H1 (cell line): ENCODE data around the gene COL11A1. TPM values are rescaled to one million over a fixed set of nuclear protein-coding genes. Genes with fewer than 3 reads are reported as not detected.

ENCODE experiments used
- CTCF ChIA-PET: fragments of 300-600 bp; sonication (Branson Sonifier 250); formaldehyde crosslinking; loops from one replicate; lab custom pipeline; 2021; ENCODE audit not compliant: partially characterized antibody; lab: Charles Lee
- POLR2A ChIA-PET: fragments of 300-600 bp; sonication (Branson Sonifier 250); formaldehyde crosslinking; loops from one replicate; lab custom pipeline; 2021; ENCODE audit warnings: inconsistent platforms; ENCODE audit not compliant: partially characterized antibody; lab: Charles Lee
- DNase-seq, 2 experiments: peaks; one replicate each; pipeline versions ENCODE4 v3.0.0 to v3.0.0-alpha.2; 2010 to 2022; ENCODE audit warnings: low spot score in 2 of 2, low read depth in 1 of 2, mixed read lengths in 1 of 2
- FAIRE-seq: peaks from 2 replicates; lab custom pipeline; 2011; peaks lifted over from hg19 to GRCh38; lab: Jason Lieb, UNC
- H2AFZ ChIP-seq: 2 replicates; pipeline ENCODE4 v1.8.1; 2012; ENCODE audit warnings: low read length, inconsistent platforms
- H2AK5ac ChIP-seq: 2 replicates; pipeline ENCODE4 v1.6.1; 2013; ENCODE audit warnings: low read depth, low read length
- H2BK120ac ChIP-seq: replicated peaks from 2 replicates; pipeline ENCODE3; 2013; ENCODE audit warnings: low read depth, low read length, inconsistent platforms
- H2BK12ac ChIP-seq: 2 replicates; pipeline ENCODE4 v1.6.1; 2013; ENCODE audit warnings: low read depth, low read length
- H2BK15ac ChIP-seq: 2 replicates; pipeline ENCODE4 v1.6.1; 2013; ENCODE audit warnings: low read length
- H2BK20ac ChIP-seq: 2 replicates; pipeline ENCODE4 v1.6.1; 2013; ENCODE audit warnings: low read length
- H2BK5ac ChIP-seq: 2 replicates; pipeline ENCODE4 v1.6.1; 2013; ENCODE audit warnings: low read depth, low read length
- H3K14ac ChIP-seq: 2 replicates; pipeline ENCODE4 v1.6.1; 2013; ENCODE audit warnings: inconsistent platforms; ENCODE audit not compliant: insufficient read length
- H3K18ac ChIP-seq: 2 replicates; pipeline ENCODE4 v1.6.1; 2013; ENCODE audit warnings: low read length; ENCODE audit errors: extremely low read depth
- H3K23ac ChIP-seq: 2 replicates; pipeline ENCODE4 v1.6.1; 2013; ENCODE audit warnings: inconsistent platforms; ENCODE audit not compliant: insufficient read length
- H3K23me2 ChIP-seq: 2 replicates; pipeline ENCODE4 v1.6.1; 2013; ENCODE audit warnings: low read depth, low read length
- H3K27ac ChIP-seq: 2 replicates; pipeline ENCODE4 v1.6.1; 2011; ENCODE audit warnings: low read depth, low read length, inconsistent platforms
- H3K27me3 ChIP-seq, 4 experiments: replicated peaks in 1 of 4; 1 replicate in 1 of 4; 2 replicates in 3 of 4; pipeline versions ENCODE4 v1.6.1 to v1.8.1; 2011 to 2013; ENCODE audit warnings: low read length in 3 of 4, mild to moderate bottlenecking in 3 of 4, inconsistent platforms in 2 of 4, mixed read lengths in 2 of 4, moderate library complexity in 1 of 4; ENCODE audit not compliant: control insufficient read depth in 3 of 4, insufficient read depth in 3 of 4; ENCODE audit errors: extremely low read depth in 1 of 4
- H3K36me3 ChIP-seq, 4 experiments: 2 replicates each; pipeline versions ENCODE4 v1.6.1 to v1.8.1; 2011 to 2013; ENCODE audit warnings: mild to moderate bottlenecking in 4 of 4, low read length in 3 of 4, moderate library complexity in 2 of 4, control low read depth in 1 of 4, inconsistent platforms in 1 of 4; ENCODE audit not compliant: insufficient read depth in 4 of 4, control insufficient read depth in 2 of 4
- H3K4ac ChIP-seq: replicated peaks from 2 replicates; pipeline ENCODE3; 2013; ENCODE audit warnings: low read length, low read depth, mixed read lengths, inconsistent platforms; ENCODE audit not compliant: insufficient read length
- H3K4me1 ChIP-seq, 4 experiments: replicated peaks in 1 of 4; 1 replicate in 1 of 4; 2 replicates in 3 of 4; pipeline versions ENCODE4 v1.6.1 to v1.8.1; 2011 to 2013; ENCODE audit warnings: low read length in 3 of 4, inconsistent platforms in 2 of 4, mixed read lengths in 1 of 4; ENCODE audit not compliant: insufficient read depth in 4 of 4, control insufficient read depth in 3 of 4
- H3K4me2 ChIP-seq, 2 experiments: 2 replicates each; pipeline versions ENCODE4 v1.6.1 to v1.8.1; 2011 to 2013; ENCODE audit warnings: low read depth in 2 of 2, low read length in 2 of 2, control low read depth in 1 of 2, inconsistent platforms in 1 of 2, mild to moderate bottlenecking in 1 of 2; ENCODE audit not compliant: insufficient read depth in 1 of 2
- H3K4me3 ChIP-seq, 4 experiments: fragments of 200-600, 300-600 bp in 1 of 4; sonication (generic), shearing (Covaris generic), sonication (Bioruptor Twin) in 1 of 4; 2 replicates each; pipeline versions ENCODE4 v1.5.1 to v1.8.1; 2011 to 2016; ENCODE audit warnings: low read length in 4 of 4, low read depth in 3 of 4, control low read depth in 2 of 4, inconsistent platforms in 2 of 4, mild to moderate bottlenecking in 2 of 4, mixed read lengths in 1 of 4, moderate library complexity in 1 of 4; ENCODE audit not compliant: insufficient read depth in 2 of 4; ENCODE audit errors: extremely low read depth in 1 of 4
- H3K56ac ChIP-seq: replicated peaks from 2 replicates; pipeline ENCODE3; 2013; ENCODE audit warnings: low read depth, mild to moderate bottlenecking, mixed read lengths, low read length, inconsistent platforms; ENCODE audit not compliant: insufficient read length
- H3K79me1 ChIP-seq: 2 replicates; pipeline ENCODE4 v1.6.1; 2013; ENCODE audit warnings: low read depth, low read length, control low read depth
- H3K79me2 ChIP-seq, 2 experiments: 2 replicates each; pipeline versions ENCODE4 v1.6.1 to v1.8.1; 2012 to 2013; ENCODE audit warnings: low read length in 2 of 2, mild to moderate bottlenecking in 2 of 2, inconsistent platforms in 1 of 2; ENCODE audit not compliant: insufficient read depth in 2 of 2, control insufficient read depth in 1 of 2
- H3K9ac ChIP-seq, 4 experiments: replicated peaks in 1 of 4; 1 replicate in 1 of 4; 2 replicates in 3 of 4; pipeline versions ENCODE4 v1.6.1 to v1.8.1; 2011 to 2013; ENCODE audit warnings: low read depth in 3 of 4, low read length in 3 of 4, control low read depth in 2 of 4, mild to moderate bottlenecking in 2 of 4, moderate library complexity in 2 of 4, inconsistent platforms in 1 of 4; ENCODE audit errors: extremely low read depth in 1 of 4
- H3K9me3 ChIP-seq, 2 experiments: 2 replicates each; pipeline versions ENCODE4 v1.6.1 to v1.8.1; 2012 to 2013; ENCODE audit warnings: mild to moderate bottlenecking in 2 of 2, moderate library complexity in 2 of 2, control low read depth in 1 of 2, inconsistent platforms in 1 of 2, low read depth in 1 of 2, low read length in 1 of 2, mixed read lengths in 1 of 2; ENCODE audit not compliant: insufficient read depth in 2 of 2
- H4K20me1 ChIP-seq, 2 experiments: replicated peaks in 1 of 2; 2 replicates each; pipeline versions ENCODE3 to v1.8.1; 2011 to 2013; ENCODE audit warnings: inconsistent platforms in 2 of 2, low read length in 2 of 2, mild to moderate bottlenecking in 1 of 2; ENCODE audit not compliant: insufficient read depth in 2 of 2, control insufficient read depth in 1 of 2
- H4K5ac ChIP-seq: 2 replicates; pipeline ENCODE4 v1.6.1; 2013; ENCODE audit warnings: low read length, low read depth, mixed read lengths, inconsistent platforms; ENCODE audit not compliant: insufficient read length
- H4K8ac ChIP-seq: 2 replicates; pipeline ENCODE4 v1.8.0; 2013; ENCODE audit warnings: mild to moderate bottlenecking, moderate library complexity, low read length, inconsistent platforms; ENCODE audit not compliant: insufficient read depth; ENCODE audit errors: extremely low read depth
- H4K91ac ChIP-seq: replicated peaks from 2 replicates; pipeline ENCODE3; 2013; ENCODE audit warnings: low read length, mixed read lengths, inconsistent platforms; ENCODE audit not compliant: insufficient read length
- BACH1 ChIP-seq: IDR thresholded peaks from 2 replicates; pipeline ENCODE4 v1.6.1; 2012; ENCODE audit warnings: low read length, improper control_type of control experiment
- BCL11A ChIP-seq, 2 experiments: IDR thresholded peaks; one replicate each; pipeline ENCODE4 v1.6.1; 2011; ENCODE audit warnings: low read depth in 2 of 2, low read length in 2 of 2, mild to moderate bottlenecking in 2 of 2
- CBX8 ChIP-seq: fragments of 300-800, 300-1000 bp; sonication (generic); IDR thresholded peaks from 2 replicates; pipeline ENCODE4 v1.7.1; 2016; ENCODE audit warnings: low read depth, low read length, borderline replicate concordance
- CHD1 ChIP-seq: IDR thresholded peaks from 2 replicates; pipeline ENCODE4 v1.6.1; 2012; ENCODE audit warnings: low read depth, low read length, improper control_type of control experiment
- CTBP2 ChIP-seq: IDR thresholded peaks from 2 replicates; pipeline ENCODE4 v1.7.0; 2011; ENCODE audit warnings: borderline replicate concordance, mild to moderate bottlenecking, moderate library complexity, mixed read lengths, low read length; ENCODE audit not compliant: insufficient read depth, insufficient read length
- FOSL1 ChIP-seq: IDR thresholded peaks from 2 replicates; pipeline ENCODE4 v1.6.1; 2011; ENCODE audit warnings: mild to moderate bottlenecking, low read depth, low read length, moderate library complexity; ENCODE audit not compliant: insufficient read depth
- GTF2F1 ChIP-seq: IDR thresholded peaks from 2 replicates; pipeline ENCODE4 v1.6.1; 2012; ENCODE audit warnings: low read depth, low read length, improper control_type of control experiment, borderline replicate concordance
- HDAC2 ChIP-seq, 2 experiments: fragments of 300-600 bp in 1 of 2; sonication (generic) in 1 of 2; IDR thresholded peaks; 2 replicates each; pipeline ENCODE4 v1.6.1; 2011 to 2012; ENCODE audit warnings: low read depth in 2 of 2, low read length in 2 of 2, mild to moderate bottlenecking in 2 of 2, moderate library complexity in 2 of 2, borderline replicate concordance in 1 of 2, inconsistent platforms in 1 of 2
- KDM5A ChIP-seq: fragments of 200-600 bp; IDR thresholded peaks from 2 replicates; pipeline ENCODE4 v1.7.1; 2012; ENCODE audit warnings: mild to moderate bottlenecking, low read length, inconsistent platforms, mixed read lengths
- RNF2 ChIP-seq: fragments of 200-900, 300-1000 bp; sonication (generic); IDR thresholded peaks from 2 replicates; pipeline ENCODE4 v1.7.1; 2016; ENCODE audit warnings: borderline replicate concordance, low read depth, mild to moderate bottlenecking, antibody characterized with exemption, low read length; ENCODE audit not compliant: poor library complexity, severe bottlenecking; ENCODE audit errors: missing control alignments
- SIN3A ChIP-seq, 2 experiments: IDR thresholded peaks in 1 of 2; conservative IDR thresholded peaks in 1 of 2; 2 replicates each; pipeline ENCODE4 v1.6.1; 2011 to 2012; ENCODE audit warnings: low read length in 2 of 2, improper control_type of control experiment in 1 of 2, low read depth in 1 of 2, mild to moderate bottlenecking in 1 of 2
- SP2 ChIP-seq: IDR thresholded peaks from 2 replicates; pipeline ENCODE4 v1.6.1; 2012; ENCODE audit warnings: mild to moderate bottlenecking, low read length, inconsistent platforms
- TCF12 ChIP-seq: IDR thresholded peaks from 2 replicates; pipeline ENCODE4 v1.6.1; 2011; ENCODE audit warnings: low read depth, mild to moderate bottlenecking, low read length
- ZNF274 ChIP-seq: IDR thresholded peaks from 2 replicates; pipeline ENCODE4 v1.7.0; 2012; ENCODE audit warnings: low read length, borderline replicate concordance; ENCODE audit errors: extremely low read depth
- WGBS, 2 experiments: shearing (Covaris generic) in 1 of 2; methylation state at CpG; one replicate each; pipeline versions ENCODE4 v1.1.6 to v1.1.7; 2013 to 2015; ENCODE audit warnings: low lambda C conversion rate in 2 of 2, mixed read lengths in 2 of 2, inconsistent platforms in 1 of 2, low coverage in 1 of 2, missing lambda C conversion rate in 1 of 2; ENCODE audit not compliant: insufficient replicate concordance in 2 of 2, insufficient coverage in 1 of 2, insufficient read length in 1 of 2; ENCODE audit errors: extremely low coverage in 1 of 2, missing lambda C conversion rate in 1 of 2; 5-methylcytosine and 5-hydroxymethylcytosine counted together
- polyA plus RNA-seq, 7 experiments: library from polyadenylated mRNA; depleted of rRNA in 3 of 7; stranded (reverse) in 5 of 7; unstranded in 2 of 7; fragments of >200 nt in 5 of 7; fragments of 200-250 nt in 2 of 7; gene quantifications; 1 replicate in 5 of 7; 2 replicates in 1 of 7; 4 replicates in 1 of 7; pipeline versions ENCODE4 v1.2.1 to v1.2.3, GENCODE V29; 2011 to 2013; ENCODE audit warnings: missing spikeins in 2 of 7, mixed read lengths in 2 of 7
- total RNA-seq: library from RNA; stranded (reverse); fragmentation: NEBNext Ultra II Directional; extraction: Animal tissue kit (Norgen Biotek cat#: 25700); gene quantifications from 2 replicates; pipeline ENCODE4 v1.2.1, GENCODE V29; 2021

The COL11A1 gene
- total and polyA plus RNA-seq, 2 of the 8 experiments (the other 6 are each of a cell fraction or from before 2014, with no cell fraction given): 4.0 to 27.9 TPM

DNA sequence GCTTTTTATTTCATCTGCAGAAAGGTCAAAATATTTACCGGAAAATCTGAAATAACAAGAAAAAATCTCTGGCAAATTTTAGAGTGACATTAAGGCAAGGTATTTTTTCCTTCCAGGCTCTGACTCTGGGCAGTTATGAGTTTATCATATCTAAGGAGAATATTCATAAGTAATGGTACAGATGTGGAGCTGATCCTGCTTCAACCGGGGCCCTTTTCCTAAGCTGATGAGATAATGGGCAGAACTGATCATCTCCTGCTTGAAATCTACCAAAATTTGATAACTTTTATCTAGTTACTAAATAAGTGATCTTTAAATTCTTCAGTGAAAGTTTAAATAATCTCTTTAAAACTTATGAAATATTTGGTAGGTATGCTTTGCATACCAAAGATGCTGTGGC is 211.6 kb downstream of the COL11A1 start:
- 97% methylated on average over 2 of the region's 2 CpGs; no CpG with 5 or more reads in 1 of the 2 experiments for WGBS, 2 experiments
- TF ChIP-seq RNF2: no peak
- TF ChIP-seq TCF12: no peak
- TF ChIP-seq CBX8: no peak
- TF ChIP-seq ZNF274: no peak
- TF ChIP-seq CHD1: no peak
- TF ChIP-seq SP2: no peak
- no peak for TF ChIP-seq SIN3A (conservative IDR thresholded peaks at IDR 0.05 in 1 of 2, IDR thresholded peaks at IDR 0.05 in 1 of 2; ENCODE audit: low read depth in 1 of 2, low read length in 2 of 2)
- no peak for TF ChIP-seq HDAC2 (IDR thresholded peaks at IDR 0.05; ENCODE audit: borderline replicate concordance in 1 of 2, low read depth in 2 of 2, low read length in 2 of 2)
- TF ChIP-seq GTF2F1: no peak
- TF ChIP-seq BCL11A (IDR thresholded peaks at IDR 0.05; ENCODE audit: low read depth in 2 of 2, low read length in 2 of 2): no peak
- no peak for TF ChIP-seq CTBP2
- no peak for TF ChIP-seq KDM5A
- TF ChIP-seq BACH1: no peak
- TF ChIP-seq FOSL1: no peak

More for the DNA sequence above, 211.6 kb downstream of the COL11A1 start:
- no peak overlapping the region for H3K4me2 ChIP-seq
- H2BK20ac ChIP-seq: no peak overlapping the region
- H2BK15ac ChIP-seq: no peak overlapping the region
- H3K14ac ChIP-seq: no peak overlapping the region
- no peak for FAIRE-seq
- H3K4me3 ChIP-seq: no peak overlapping the region
- no peak overlapping the region for H4K5ac ChIP-seq
- H4K91ac ChIP-seq: no peak overlapping the region
- no peak overlapping the region for H3K23ac ChIP-seq
- no peaks in the 10 kb centered on the region for H3K36me3 ChIP-seq
- H4K20me1 ChIP-seq: no peaks in the 10 kb centered on the region
- H2AK5ac ChIP-seq: no peak overlapping the region
- no peak overlapping the region for H3K18ac ChIP-seq
- no peak overlapping the region for H3K56ac ChIP-seq
- H4K8ac ChIP-seq: no peak overlapping the region
- H3K79me2 ChIP-seq: no peaks in the 10 kb centered on the region
- H3K27me3 ChIP-seq: no peaks in the 10 kb centered on the region
- no peak overlapping the region for H2BK12ac ChIP-seq
- H2BK120ac ChIP-seq: no peak overlapping the region
- no peaks in the 10 kb centered on the region for H3K4me1 ChIP-seq
- H3K23me2 ChIP-seq: no peaks in the 10 kb centered on the region; the same call in 1 of the 2 replicates
- H3K9me3 ChIP-seq: no peaks in the 10 kb centered on the region
- H3K4ac ChIP-seq: no peak overlapping the region
- H3K79me1 ChIP-seq: no peaks in the 10 kb centered on the region
- no peak overlapping the region for H3K27ac ChIP-seq
- H3K9ac ChIP-seq: no peak overlapping the region
- POLR2A ChIA-PET: no interaction called here
- DNase-seq: no peak
- no peak overlapping the region for H2BK5ac ChIP-seq
- CTCF ChIA-PET: no interaction called here
- H2AFZ ChIP-seq: no peak overlapping the region
